Testis (tissue), 3 donors: ENCODE results near the gene CC2D2A. TPM values are rescaled to one million over a fixed set of nuclear protein-coding genes. Genes with fewer than 3 reads are reported as not detected.
"Not testable (repeated sequence)": the region's sequence is repeated elsewhere in the genome, so short reads cannot be mapped to it uniquely, and the experiment has no call there.

Experiments
- DNase-seq: peaks from one replicate; pipeline ENCODE4 v3.0.0-alpha.2; 2019
- H3K27ac ChIP-seq, 2 donors: fragments of 200-600 bp; sonication (generic); one replicate each; pipeline ENCODE4 v1.5.1; 2019
- H3K27me3 ChIP-seq: fragments of 200-600 bp; sonication (generic); one replicate; pipeline ENCODE4 v1.5.1; 2019
- H3K36me3 ChIP-seq: fragments of 200-600 bp; sonication (generic); one replicate; pipeline ENCODE4 v1.5.1; 2017; ENCODE audit warnings: low read depth; ENCODE audit errors: missing control alignments
- H3K4me1 ChIP-seq: fragments of 200-600 bp; sonication (generic); one replicate; pipeline ENCODE4 v1.5.1; 2019
- H3K4me3 ChIP-seq, 2 donors: fragments of 200-600 bp; sonication (generic); one replicate each; pipeline ENCODE4 v1.5.1; 2017 to 2019
- H3K9me3 ChIP-seq: fragments of 200-600 bp; sonication (generic); one replicate; pipeline ENCODE4 v1.5.1; 2017
- POLR2A ChIP-seq: fragments of 450-650 bp; IDR thresholded peaks from one replicate; pipeline ENCODE4 v1.6.1; 2017; ENCODE audit warnings: antibody characterized with exemption, mild to moderate bottlenecking, moderate library complexity
- WGBS, 2 donors: methylation state at CpG; one replicate each; pipeline ENCODE4 v1.1.5; 2018; 5-methylcytosine and 5-hydroxymethylcytosine counted together
- intact Hi-C: fragments of 100-400 bp; cut with DNase I; formaldehyde crosslinking; loops from one replicate; pipeline ENCODE4 v1.15.1; 2023; ENCODE audit warnings: low total_unique reads
- polyA plus RNA-seq: library from polyadenylated mRNA; stranded (reverse); fragments of 350-450 nt; fragmentation: Illumina TruSeq; extraction: RNeasy Lipid Tissue Mini Kit (QIAGEN cat#74804); gene quantifications from one replicate; pipeline ENCODE4 v1.2.3, GENCODE V29; 2014; ENCODE audit warnings: low read depth, low replicate concordance; ENCODE audit not compliant: insufficient read depth
- total RNA-seq, 2 donors: library from RNA; depleted of rRNA; stranded (reverse); fragments of >200 nt; gene quantifications; one replicate each; pipeline ENCODE4 v1.2.3, GENCODE V29; 2016
- TF ChIP-seq, protein P1 (sequence below), 3 experiments: fragments of 450-650 bp in 2 of 3; fragments of 200-600 bp in 1 of 3; sonication (generic) in 1 of 3; IDR thresholded peaks; one replicate each; pipeline ENCODE4 v1.5.1; 2016 to 2019; ENCODE audit warnings: antibody characterized with exemption in 3 of 3, mild to moderate bottlenecking in 2 of 3, moderate library complexity in 1 of 3

CC2D2A gene
- total and polyA plus RNA-seq, 3 donors from 2014 or later: 16.9 to 23.7 (median 21.9) TPM

DNA sequence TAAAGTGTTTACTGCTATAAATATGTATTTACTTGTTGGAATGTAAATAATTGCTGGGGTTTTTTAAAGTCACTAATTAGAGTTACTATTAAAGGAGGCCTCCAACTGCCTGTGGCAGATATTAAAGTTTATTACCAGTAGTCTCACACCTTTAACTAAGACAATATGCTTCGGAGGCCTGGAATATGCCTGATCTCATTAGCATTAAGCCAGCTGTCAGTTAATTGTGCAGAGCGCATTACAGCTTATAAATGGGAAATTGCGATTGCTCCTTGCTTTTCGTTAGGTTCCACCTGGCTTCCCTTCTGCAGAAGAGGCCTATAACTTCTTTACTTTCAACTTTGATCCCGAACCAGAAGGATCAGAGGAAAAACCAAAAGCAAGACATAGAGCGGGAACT lies 41.3 kb downstream of the CC2D2A start:
- Histone ChIP-seq H3K27me3 (no peaks in the 10 kb centered on the region), H3K4me1 (no peaks in the 10 kb centered on the region), H3K27ac (no peak overlapping the region), H3K4me3 (no peak overlapping the region), H3K9me3 (no peaks in the 10 kb centered on the region), H3K36me3 (no peaks in the 10 kb centered on the region)
- TF ChIP-seq, protein P1, sequence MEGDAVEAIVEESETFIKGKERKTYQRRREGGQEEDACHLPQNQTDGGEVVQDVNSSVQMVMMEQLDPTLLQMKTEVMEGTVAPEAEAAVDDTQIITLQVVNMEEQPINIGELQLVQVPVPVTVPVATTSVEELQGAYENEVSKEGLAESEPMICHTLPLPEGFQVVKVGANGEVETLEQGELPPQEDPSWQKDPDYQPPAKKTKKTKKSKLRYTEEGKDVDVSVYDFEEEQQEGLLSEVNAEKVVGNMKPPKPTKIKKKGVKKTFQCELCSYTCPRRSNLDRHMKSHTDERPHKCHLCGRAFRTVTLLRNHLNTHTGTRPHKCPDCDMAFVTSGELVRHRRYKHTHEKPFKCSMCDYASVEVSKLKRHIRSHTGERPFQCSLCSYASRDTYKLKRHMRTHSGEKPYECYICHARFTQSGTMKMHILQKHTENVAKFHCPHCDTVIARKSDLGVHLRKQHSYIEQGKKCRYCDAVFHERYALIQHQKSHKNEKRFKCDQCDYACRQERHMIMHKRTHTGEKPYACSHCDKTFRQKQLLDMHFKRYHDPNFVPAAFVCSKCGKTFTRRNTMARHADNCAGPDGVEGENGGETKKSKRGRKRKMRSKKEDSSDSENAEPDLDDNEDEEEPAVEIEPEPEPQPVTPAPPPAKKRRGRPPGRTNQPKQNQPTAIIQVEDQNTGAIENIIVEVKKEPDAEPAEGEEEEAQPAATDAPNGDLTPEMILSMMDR (IDR thresholded peaks at IDR 0.05): no peak
- TF ChIP-seq POLR2A: no peak
- intact Hi-C loops: no loop called here
- WGBS, 2 donors: 92 to 94% methylated on average over 6 of the region's 6 CpGs
- DNase-seq: no peak

DNA sequence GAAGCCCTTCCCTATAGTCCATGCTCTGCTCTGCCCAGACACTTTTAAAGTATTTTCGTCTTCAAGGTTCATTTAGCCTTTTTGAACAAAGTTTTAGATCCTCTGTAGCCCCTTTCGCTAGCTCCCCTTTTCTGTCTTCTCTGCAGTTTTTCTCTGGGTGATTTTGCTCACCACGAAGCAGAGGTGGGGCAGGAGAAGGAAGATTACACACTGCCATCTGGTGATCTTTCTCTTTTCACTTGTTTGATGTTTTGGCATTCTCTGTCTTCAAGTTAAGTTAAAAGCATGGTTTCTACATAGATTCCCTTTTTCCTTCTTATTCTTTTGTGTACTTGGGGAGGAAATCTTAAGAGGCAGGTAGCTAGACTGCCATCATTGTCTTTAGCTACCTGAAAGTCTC lies 43.9 kb downstream of the CC2D2A start:
- H3K4me1 ChIP-seq: no peaks in the 10 kb centered on the region
- no peaks in the 10 kb centered on the region for H3K27me3 ChIP-seq
- TF ChIP-seq POLR2A: no peak
- TF ChIP-seq, protein P1 (IDR thresholded peaks at IDR 0.05): no peak
- H3K9me3 ChIP-seq: no peaks in the 10 kb centered on the region
- H3K27ac ChIP-seq: no peak overlapping the region
- no peak overlapping the region for H3K4me3 ChIP-seq
- WGBS, 2 donors: 79 to 83% methylated on average over 3 of the region's 3 CpGs
- intact Hi-C loops: no loop called here
- no peak for DNase-seq
- no peaks in the 10 kb centered on the region for H3K36me3 ChIP-seq

DNA sequence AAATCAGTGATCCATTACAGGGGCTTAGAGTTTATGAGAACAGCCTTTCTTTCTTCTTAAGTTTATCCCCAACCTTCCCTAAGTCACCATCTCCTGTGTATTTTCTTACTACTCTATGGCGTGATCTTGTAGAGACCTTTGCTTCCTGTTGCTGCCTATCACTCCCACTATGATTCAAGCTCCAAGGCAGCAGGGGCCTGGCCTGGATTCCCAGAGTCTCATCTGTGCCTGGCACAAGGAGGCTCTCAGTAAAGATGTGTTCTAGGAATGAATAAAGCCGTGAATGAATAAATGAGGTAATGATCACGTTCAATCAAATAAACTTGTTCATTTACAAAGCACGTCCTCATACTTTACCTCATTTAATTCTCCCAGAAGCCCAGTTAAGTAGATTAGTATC lies 45.4 kb downstream of the CC2D2A start:
- H3K36me3 ChIP-seq: no peaks in the 10 kb centered on the region
- no peak for DNase-seq
- H3K4me1 ChIP-seq: no peaks in the 10 kb centered on the region
- H3K27me3 ChIP-seq: no peaks in the 10 kb centered on the region
- no peak for TF ChIP-seq POLR2A
- TF ChIP-seq, protein P1 (IDR thresholded peaks at IDR 0.05): no peak
- no peak overlapping the region for H3K27ac ChIP-seq
- 90 to 93% methylated on average over 4 of the region's 4 CpGs for WGBS, 2 donors
- no peak overlapping the region for H3K4me3 ChIP-seq
- intact Hi-C loops: no loop called here
- no peaks in the 10 kb centered on the region for H3K9me3 ChIP-seq

DNA sequence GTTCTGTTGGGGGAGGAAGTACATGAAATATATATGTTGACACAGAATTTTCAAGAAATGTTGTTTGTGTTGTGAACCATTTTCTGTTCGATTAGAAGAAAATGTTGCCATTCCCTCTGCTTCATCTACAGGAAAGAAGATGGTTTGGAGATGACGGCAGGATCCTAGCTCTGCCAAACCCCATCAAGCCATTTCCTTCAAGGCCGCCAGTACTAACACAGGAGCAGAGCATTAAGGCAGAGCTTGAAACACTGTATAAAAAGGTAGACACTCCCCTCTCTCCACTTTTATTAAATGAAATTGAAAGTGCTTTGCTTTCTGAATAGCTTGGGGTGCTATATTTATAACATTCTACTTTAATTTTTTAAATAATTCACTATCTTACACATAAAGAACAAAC lies 46.8 kb downstream of the CC2D2A start:
- WGBS, 2 donors: 91 to 96% methylated on average over 3 of the region's 3 CpGs
- intact Hi-C loops: no loop called here
- Histone ChIP-seq H3K36me3 (no peaks in the 10 kb centered on the region), H3K4me1 (no peaks in the 10 kb centered on the region), H3K4me3 (no peak overlapping the region), H3K27ac (no peak overlapping the region), H3K9me3 (no peaks in the 10 kb centered on the region), H3K27me3 (no peaks in the 10 kb centered on the region)
- DNase-seq: no peak
- TF ChIP-seq POLR2A: no peak
- TF ChIP-seq, protein P1 (IDR thresholded peaks at IDR 0.05): no peak

DNA sequence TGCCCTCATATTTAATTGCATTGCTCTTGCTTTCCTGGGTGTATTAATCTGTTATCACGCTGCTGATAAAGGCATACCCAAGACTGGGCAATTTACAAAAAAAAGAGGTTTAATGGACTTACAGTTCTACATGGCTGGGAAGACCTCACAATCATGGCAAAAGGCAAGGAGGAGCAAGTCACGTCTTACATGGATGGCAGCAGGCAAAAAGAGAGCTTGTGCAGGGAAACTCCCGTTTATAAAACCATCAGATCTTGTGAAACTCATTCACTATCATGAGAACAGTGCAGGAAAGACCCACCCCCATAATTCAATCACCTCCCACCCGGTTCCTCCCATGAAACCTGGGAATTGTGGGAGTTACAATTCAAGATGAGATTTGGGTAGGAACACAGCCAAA lies 48.0 kb downstream of the CC2D2A start:
- H3K9me3 ChIP-seq, H3K27ac ChIP-seq, intact Hi-C loops, H3K4me3 ChIP-seq, H3K27me3 ChIP-seq, H3K4me1 ChIP-seq, DNase-seq, H3K36me3 ChIP-seq: not testable (repeated sequence)
- WGBS, 2 donors: 97 to 98% methylated on average over 4 of the region's 4 CpGs
